ENCODE data around the gene ARID1B.
"Not testable (repeated sequence)": the region's sequence is repeated elsewhere in the genome, so short reads cannot be mapped to it uniquely, and the experiment has no call there.

ARID1B gene

DNA sequence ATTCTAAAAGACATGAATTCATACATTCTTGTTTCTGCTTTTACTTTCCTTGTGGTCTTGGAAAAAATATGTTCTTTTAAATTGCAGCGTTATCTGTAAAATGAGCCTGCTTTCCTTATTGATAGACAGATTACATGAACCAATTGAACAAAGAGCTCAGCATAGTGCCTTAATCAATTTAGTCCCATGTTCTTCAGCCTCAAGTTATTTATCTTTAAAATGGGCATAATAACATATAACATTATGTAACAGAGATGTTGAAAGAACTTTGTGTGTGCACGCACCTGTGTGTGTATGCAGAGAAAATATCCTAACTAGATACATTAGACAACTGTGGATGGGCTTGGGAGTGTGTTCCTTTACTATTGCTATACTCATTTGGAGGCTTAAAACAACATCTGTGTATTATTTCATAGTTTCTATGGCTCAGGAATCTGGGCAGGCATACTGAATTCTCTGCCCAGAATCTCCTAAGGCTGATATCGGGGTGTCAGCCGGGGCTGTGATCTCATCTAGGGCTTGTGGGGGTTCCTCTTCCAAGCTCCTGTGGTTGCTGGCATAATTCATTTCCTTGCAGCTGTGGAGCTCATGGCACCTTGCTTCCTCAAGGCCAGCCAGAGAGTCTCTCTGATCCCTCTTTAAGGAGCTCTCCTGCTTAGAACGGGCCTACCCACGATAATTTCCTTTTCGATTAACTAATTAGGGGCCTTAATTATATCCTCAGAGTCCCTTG is 194.1 kb downstream of the ARID1B start:
- no peak for DNase-seq

DNA sequence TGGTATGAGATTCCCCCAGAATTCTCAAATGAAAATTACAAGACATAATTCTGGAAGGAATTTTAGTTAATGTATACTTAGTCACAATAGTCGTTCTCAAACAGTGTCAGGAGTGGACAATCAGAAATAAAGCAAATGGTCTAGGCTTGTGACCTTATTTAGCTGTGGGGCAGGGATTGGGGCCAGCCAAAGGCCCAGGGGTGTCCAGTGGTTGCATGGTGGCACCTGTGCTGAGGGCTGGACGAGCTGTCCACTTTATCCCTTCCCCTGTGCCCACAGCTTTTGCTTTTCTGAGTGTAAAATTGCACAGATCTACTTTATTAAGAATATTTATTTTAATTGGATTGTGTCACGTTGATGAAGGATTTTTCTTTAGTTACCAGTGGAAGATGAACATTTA is 195.0 kb downstream of the ARID1B start:
- no peak for DNase-seq

DNA sequence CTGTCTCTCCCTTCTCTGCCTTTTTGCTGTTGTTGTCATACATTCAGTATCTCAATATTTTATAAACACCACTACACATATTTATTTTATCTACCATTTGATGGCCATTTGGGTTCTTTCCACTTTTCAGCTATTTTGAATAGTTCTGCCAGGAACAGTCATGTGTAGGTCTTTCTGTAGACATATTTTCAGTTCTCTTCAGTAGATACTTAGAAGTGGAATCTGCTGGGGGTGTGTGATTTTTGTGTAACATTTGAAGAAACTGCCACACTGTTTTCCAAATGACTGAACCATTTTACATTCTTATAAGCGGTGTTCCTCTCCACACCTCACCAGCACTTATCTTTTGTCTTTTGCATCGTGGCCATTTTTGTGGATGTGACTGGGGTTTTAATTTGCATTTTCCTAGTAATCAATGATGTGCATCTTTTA is 197.7 kb downstream of the ARID1B start:
- no peak for DNase-seq

DNA sequence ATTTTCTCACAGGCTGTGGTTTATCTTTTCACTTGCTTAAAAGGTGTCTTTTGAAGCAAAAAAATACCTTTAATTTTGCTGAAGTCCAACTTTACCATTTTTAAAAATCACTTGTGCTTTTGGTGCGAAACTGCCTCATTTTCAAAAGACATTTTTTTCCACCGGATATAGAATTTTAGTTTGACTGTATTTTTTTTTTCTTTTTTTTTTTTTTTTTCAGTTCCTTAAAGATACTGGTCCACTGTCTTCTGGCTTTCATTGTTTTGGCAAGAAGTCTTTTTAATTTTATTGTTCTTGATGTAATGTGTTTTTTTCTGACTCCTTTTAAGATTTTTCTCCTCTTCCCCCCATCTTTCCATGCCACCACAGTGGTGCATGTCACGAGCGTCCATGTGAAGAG is 198.2 kb downstream of the ARID1B start:
- DNase-seq: no peak

DNA sequence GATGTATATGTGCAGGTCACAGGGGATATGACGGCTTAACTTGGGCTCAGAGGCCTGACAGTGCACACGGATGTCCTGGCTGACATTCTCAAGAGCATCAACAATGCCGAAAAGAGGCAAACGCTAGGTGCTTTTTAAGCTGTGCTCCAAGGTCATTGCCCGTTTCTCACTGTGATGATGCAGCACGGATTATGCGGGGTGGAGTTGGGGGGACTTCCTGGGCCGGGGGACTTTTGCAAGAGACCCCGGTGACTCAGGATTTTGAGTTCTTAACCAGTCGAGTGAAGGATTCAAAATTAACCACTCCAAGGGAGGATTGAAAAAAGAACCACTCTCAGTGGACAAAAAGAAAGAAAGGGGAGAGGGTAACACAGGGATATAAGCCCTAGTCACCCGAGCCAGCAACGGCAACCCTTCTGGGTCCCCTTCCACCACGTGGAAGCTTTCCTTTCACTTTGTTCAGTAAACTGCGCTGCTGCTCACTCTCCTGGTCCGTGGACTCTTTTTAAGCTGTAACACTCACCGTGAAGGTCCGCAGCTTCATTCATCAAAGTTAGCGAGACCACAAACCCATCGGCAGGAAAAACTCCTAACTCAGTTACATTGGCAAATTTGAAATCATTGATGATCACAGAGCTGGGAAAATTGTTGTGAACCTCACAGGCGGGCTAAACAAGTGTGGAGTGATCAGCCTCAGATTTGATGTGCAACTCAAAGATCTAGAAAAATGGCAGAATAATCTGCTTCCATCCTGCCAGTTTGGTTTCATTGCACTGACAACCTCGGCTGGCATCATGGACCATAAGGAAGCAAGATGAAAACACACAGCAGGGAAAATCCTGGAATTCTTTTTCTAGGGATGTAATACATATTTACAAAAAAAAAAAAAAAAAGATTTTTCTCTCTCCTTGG is 199.3 kb downstream of the ARID1B start:
- no peak for DNase-seq

DNA sequence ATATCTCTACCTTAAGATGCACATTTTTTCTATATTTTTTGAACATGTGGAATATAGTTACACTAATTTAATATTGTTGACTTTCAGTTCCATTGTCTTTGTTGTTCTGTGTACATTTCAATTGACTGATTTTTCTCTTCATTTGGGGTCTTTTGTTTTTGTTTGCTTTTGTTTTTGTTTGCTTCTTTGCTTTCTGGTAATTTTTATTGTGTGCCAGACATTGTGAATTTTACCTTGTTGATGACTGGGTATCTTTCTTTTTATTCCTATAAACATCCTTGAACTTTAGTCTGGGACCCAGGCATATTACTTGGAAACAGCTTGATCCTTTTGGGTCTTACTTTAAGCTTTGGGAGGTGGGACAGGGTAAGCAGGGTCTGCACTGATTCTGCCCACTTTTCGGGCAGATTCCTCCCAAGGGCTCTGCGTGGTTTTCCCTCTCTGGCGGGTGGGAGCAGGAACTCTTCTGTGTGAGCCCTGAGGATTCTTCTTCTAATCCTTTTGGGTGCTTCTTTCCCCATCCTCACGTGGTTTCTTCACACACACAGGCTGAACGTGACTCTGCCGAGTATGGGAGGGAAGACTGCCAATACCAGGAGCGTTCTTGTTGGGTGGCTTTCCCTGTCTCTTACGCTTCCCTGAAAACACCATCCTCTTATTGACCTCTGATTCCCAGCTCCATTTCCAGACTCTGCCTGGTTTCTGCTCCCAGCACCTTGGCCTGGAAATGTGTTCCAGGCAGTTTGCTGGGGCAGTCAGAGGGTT is 200.5 kb downstream of the ARID1B start:
- DNase-seq: no peak

DNA sequence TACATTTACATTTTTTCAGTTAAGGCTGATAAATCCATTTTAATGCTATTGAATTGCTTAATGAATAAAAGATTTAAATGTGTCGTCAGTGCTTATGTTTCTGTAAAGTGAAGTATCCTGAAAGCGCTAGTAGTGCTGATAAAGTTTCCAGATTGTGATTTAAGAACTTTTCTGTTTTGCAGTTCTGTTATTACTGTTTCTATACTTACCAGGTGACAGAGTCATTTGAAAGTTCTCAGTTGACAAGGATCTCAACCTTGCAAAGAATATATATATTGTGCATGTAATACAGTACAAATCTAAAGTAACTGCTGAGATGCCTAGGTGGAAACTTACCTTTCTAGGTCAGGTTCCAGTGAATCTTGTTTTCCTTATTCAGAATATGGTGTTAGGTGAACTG is 201.8 kb downstream of the ARID1B start:
- DNase-seq: no peak

DNA sequence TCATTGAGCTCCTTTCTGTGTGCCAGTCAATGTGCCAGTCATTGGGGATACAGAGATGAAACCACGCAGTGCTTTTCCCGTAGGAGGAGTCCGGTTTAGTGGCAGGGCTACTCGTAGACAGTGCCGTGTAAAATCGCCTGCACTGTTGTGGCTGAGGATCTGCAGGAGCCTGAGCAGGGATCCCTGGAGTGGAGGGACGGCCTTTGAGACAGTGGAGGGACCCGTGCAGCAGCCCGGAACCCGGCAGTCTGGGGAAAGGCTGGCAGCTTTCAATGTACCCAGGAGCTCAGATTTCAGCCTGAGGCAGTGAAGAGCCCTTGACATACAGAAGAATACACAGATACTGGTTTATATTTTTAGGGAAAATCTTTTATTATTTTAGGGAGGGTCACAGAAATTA is 203.3 kb downstream of the ARID1B start:
- no peak for DNase-seq

DNA sequence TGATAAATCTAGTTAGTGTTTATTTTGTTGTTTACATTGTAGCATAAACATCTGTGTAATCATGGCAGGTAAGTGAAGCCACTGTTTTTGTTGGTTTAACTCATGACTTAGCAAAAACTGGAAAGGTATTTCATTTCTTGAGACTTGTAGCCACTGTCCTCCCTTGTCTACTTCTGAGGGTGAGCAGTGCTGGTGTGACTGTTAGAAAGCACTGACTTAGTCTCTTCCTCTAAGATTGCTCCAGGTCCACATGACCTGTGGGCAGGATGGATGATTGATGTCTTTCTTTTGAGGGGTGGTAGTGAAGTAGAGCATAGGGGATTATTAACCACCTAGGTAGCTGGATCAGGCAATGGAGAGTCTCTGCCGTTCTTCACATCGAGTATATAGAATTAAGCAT is 203.8 kb downstream of the ARID1B start:
- no peak for DNase-seq

DNA sequence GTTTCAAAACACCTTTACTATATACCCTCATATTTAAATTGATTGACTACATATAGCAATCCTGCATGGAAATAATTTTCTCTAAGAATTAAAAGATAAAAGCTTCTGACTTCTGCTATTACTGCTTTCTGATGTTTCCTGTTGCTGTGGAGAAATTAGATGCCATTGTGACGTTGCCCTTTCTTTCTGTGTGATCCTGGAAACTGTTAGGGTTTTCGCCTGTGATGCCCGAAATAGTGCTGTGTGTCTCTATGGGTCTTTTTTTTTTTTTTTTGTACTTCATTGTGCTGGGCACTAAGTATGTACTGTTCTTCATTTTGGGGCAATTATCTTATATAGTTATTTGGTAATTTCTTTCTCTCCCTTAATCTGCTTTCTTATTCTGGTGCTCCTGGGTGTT is 205.0 kb downstream of the ARID1B start:
- no peak for DNase-seq

DNA sequence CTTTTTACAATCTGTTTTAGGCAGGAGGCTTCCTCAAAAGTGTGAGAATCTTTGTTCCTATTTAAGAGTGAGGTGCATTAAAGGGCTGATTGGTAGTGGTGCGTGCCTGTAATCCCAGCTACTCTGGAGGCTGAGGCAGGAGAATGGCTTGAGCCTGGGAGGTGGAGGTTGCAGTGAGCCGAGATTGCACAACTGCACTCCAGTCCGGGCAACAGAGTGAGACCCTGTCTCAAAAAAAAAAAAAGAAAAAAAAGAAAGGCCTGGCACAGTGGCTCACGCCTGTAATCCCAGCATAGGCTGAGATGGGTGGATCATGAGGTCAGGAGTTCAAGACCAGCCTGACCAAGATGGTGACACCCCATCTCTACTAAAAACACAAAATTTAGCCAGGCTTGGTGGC is 205.7 kb downstream of the ARID1B start:
- DNase-seq: not testable (repeated sequence)

DNA sequence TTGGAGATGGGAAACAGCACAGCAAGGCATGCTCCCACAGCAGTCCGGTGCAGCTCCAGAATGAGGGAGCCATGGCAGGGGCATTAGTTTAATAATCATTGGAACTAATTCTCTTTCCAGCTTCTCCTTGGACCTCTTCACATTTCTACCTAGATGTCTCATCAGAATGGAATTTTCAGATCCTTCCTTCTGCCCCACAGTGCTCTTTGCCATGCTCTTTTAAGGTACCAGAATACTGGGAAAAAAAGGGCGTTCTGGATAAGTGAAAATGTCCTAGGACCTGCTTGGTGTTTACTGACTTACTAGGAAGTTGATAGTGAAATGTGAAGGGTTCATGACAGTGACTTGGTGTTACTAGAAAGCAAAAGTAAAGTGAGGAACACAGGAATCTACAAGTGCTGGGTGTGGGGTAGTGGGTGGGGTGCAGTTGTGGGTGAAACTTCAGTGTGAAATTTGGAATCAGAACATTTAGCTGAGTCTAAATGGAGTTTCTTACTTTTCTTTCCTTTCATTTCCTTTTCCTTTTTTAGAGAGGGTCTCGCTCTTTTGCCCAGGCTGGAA is 207.1 kb downstream of the ARID1B start:
- no peak for DNase-seq

DNA sequence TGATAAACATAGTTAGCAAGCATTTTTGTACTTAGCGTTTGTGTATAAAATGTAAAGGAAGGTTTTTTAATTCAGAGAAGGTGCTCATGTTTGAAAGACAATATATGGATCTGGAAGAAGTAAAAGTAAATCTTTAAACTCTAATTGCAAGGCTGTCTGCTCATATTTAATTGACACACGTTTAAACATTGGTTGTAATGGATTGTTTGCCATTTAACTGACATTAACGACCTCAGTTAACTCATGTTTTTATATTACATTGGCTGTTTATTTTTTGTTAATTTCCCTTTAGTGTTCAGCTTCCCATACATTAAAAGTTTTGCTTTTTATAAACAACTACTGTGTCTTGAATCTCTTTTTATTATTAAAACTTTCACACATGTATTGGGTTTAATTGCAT is 208.1 kb downstream of the ARID1B start:
- no peak for DNase-seq

DNA sequence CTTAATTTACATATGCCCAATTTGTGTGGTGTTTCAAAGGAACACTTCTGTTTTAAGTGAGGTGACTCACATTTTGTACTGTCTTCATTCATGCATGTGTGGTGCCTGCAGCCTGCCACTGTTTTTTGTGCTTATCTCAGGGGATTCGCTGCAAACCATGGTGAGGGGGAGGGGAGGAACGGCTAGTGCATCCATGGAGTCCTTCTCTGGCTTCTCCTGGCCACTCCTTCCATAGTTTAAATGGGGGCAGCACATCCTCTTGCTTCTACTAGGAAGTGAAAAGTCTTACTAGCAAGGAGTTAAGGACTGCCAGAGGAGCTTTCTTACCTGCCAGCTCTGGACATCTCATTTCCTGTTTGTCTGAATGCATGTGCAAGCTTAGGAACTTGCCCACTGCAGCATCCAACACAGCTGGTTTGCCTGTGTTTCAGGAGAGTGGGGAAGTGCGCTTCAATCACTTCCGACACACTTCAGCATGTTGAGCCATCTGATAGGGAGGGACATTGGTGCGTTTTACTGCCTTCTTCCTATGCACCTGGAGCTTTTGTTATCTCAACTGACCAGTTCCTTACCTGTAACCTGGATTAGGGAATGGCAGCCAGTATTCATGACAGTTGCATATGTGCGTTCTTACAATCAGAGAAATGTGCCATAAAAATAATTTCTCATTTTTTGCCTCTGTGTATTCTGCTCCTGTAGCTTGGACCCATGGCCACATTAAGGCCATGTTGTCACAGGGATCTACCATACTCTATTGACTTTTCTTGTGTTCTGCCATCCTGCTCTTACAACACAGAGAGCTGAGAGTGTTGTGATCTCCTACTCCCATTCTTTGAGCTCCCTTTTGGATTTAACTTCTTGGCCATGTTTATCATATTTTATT is 211.3 kb downstream of the ARID1B start:
- DNase-seq: no peak

DNA sequence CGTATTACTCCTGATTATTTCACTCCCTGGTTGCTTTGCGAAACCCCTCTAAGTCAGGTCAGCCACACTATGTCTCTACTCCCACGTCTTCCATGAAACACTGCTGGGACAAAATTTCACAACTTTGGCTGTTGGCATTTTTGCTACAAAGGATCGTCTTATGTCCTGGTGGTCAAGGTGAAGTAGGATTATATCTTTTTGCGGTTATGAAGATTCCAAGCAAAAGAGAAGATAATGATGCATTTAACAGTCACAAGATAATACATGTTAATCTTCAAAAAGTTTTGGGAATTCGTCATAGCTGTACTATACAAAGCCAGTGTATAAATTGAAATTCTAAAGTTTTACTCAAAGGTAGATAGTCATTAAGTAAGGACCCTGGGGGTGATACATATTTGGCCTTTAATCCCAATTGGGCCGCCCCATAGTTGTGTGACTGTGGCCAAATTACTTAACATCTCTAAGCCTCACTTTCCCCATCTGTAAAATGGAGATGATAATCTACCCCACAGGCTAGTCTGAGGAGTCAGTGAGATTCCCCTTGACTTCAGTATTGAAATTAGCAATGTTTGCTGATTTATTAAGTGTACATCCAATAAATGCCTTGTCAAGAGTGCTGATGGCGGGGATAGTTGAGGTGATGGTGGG is 212.1 kb downstream of the ARID1B start:
- DNase-seq: no peak

DNA sequence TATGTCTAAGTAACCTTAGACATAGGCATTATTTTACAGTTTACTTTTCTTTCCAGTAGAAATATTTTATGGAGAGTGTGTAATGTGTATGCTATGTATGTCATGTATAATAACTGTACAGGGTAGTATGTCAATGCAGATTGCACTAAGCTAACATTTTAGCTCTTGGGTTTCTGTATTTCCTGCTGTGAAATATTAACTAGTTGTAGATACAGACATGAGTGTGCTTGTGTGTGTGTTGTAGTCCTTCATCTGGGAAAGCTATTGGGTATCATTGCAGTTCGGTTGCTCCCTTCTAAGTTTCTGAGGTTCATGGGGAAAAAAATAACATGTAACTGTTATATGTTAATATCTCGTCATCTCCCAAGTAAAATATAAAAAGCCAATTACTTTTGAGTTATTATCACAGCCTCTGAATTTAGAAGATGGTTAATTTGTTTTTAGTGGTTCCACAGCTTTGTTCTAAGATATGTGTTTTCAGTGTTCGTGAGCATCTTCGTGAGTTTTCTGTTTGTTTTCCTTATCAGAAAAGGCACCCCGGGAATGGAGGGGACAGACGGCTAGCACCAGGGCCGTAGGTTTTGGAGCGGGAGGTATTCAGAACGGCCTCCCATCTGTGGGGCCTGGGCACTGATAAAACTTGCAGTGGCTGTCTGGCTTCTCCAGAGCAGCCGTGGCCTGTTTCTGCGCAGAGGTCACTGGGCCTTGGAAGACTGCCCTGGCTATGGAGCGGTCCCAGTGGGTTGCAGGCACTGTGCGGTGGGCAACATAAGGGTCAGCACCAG is 215.0 kb downstream of the ARID1B start:
- DNase-seq: no peak

DNA sequence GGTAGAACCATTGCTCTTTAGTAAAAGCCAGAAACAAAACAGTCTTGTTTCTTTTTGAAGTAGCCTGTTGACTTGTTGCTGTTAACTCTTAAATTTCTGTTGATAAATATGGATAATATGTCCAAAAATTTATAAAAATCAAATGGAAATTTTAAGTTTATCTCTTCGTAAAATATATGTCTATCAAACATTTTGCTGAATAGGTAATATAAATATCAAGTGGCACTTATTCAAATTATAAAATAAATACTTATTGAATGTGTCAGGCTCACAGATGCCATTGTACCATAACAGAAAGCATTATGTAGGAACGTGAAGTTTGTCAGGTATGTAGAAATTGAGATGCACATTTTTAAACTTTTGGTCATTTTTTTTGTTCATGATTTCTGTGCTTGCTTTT is 216.5 kb downstream of the ARID1B start:
- no peak for DNase-seq

DNA sequence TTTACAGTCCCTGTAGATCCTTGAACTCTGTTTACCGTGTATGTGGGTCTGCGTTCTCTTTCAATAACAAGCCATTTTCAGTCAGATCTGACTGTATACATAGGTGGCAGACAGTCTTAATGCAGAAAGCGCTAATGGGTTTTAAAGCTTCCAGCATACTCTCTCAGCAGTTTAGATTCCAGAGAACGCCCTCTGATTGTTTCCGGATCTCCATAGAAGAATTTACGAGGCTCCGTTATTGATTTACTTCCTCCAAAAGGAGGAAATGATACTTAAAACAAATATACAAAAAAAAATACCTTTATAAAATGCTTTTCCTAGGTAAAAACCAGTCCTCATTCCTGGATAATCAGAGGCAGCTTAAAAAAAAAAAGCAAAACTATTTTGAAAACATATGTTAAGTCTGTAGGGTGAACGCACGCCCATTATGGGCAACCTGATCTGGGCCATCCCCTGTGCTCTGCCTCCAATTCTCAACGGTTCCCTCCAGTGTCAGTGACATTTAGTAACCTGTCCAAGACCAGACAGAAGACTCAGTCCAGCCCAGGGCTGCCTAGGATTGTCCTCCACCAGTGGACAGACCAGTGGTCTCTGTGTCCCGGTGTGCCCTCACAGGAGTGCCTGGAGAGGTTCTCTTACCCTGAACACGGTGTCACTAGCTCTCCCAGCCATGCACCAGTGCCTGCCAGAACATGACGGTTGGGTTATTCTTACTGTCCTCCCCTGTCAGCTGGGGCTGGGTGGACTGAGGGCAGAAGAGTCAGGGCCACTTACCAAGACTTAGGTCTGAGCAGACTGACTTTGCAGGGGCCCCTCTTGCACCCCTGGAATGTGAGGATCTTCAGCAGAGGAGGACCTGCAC is 217.3 kb downstream of the ARID1B start:
- no peak for DNase-seq

DNA sequence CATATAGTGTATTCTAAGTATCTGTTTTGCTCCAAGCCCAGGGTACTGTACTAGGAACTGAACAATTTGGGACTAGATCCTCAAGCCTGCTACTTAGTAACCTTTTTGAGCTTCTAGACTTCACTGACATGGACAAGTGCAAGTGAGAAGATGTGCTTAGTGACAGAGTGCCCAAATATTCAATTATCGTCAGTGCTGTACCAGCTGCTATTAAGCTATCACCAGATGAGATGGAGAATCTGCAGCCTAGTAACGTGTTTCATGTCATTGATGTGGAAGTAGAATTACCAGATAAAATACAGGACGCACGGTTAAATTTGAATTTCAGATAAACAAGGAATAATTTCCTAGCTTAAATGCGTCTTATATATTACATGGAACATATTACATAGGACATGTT is 218.3 kb downstream of the ARID1B start:
- DNase-seq: no peak

DNA sequence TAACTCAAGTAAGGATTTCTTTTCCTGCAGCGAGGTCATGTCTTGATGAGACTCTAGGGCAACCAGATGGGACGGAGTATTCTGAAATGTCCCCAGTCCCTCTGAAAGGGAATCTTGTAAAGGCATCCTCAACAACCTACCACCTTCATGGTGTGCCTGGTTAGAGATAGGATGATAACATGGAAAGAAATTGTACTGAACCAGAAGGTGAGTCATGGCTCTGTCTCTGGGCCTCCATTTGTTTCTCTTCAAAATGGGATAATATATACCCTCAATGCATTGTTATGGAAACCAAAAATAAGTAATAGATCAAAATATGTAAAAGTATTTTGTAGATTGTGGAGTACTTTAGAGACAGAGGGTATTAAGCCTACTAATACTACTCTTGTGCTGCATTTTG is 219.1 kb downstream of the ARID1B start:
- no peak for DNase-seq

Data from activated CD4-positive, alpha-beta T cell treated with anti-CD3 and anti-CD28 coated beads for 4 hours (primary cell).